GM19238 (cell line): ENCODE measurements around the gene SCN2B.

Experiments used
- DNase-seq: peaks from one replicate; pipeline ENCODE4 v3.0.0; 2011; ENCODE audit warnings: low spot score; ENCODE audit not compliant: insufficient read length

The SCN2B gene

DNA sequence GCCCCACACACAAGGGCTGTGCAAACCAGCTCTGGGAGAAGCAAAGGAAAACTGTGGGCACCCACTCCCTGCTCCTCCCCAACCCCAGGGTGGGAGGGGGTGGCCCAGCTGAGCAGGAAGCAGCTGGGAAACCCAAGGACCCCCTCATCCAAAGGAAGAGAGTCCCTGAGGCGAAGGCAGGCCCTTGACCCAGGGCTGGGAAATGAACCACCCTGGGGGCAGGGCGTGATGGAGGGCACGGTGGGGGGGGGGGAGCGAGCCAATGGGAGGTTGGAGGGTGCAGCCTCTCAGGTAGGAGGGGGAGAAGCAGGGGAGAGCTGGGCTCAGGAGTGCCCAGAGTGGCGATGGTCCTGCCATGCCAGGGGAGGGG is 40.7 kb downstream of the SCN2B start:
- DNase-seq, result no peak

DNA sequence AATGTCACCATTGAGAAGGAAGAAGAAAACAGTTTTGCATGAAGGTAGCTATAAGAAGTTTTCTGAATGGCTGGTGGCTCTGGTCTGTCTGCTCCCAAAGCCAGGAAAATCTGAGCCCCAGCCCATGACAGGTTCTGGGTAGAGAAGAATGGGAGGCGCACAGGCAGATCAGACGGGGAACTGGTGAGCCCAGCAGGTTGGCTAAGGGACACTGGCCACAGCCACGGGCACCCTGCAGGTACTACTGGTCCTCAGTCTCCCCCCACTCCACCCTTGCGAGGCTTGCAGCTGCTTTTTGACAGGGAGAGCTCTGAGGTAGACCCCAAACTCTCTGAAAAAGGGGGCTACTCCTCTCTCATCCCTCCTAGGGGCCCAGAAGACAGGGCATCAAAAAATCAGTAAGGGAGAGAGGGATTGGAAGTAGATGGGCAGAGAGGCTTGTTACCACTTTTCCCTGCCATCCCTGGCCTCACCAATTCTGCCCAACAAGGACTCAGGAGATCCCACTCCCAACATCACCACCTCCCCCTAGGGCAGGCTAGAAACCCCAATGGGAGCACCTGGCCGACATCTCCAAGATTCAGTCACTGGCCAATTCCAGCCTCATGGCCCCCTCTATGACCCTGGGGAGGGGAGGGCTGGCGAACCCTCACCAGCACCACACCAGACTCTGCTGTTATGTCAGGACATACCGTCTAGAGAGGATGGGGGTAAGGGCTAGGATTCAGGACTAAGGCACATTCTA is 41.2 kb downstream of the SCN2B start:
- DNase-seq, result no peak

DNA sequence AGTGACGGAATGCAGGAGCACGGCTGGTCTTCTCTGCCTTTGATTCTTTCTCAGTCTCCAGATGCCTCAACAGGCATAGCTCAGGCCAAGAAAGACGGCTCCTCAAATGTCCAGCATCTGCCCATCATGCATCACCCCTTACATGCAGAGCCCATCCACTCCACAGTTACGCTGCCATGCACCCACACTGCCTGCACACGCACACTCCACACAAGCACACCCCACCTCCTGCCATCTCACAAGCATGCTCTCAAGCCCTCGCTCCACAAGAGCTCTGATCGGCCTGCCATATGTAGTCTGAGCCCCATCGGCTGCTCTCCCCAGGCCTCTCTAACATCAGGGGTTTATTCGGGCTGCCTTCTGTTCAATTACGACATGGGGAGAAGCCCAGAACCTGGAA is 42.6 kb downstream of the SCN2B start:
- DNase-seq, result no peak

DNA sequence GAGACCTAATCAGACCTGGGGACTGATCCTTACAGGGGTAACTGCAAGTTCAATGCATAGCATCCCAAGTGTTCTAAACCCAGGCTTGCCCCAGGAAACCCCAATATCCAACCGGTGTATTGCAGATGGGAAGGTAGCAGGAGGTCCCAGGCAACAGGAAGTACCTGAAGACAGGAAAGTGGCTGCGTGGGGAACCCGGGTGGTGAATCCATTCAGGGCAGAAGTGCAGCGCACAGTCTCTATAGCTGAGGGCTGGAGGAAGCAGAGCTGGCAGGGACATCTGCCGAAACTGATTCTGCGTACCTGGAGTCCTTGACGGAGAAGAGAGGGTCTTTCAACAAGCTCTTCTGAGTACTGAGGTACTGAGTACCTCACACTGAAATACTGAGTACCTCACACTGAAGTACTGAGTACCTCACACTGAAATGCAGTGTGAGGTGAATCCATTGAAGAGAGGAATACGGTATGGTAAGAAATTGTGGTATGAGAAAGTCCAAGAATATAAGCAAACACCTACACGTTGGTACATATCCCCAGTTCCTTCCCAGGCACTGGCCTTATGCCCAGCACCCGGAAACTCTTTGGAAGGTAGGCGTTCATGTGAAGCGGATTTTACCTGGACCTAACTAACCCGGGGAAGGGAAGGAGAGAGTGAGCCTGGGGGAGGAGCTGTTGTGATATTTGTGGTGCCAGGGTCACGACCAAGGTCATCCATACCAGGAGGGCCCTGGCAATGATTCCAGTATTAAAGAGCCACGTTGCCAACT is 43.9 kb downstream of the SCN2B start:
- no peak for DNase-seq

DNA sequence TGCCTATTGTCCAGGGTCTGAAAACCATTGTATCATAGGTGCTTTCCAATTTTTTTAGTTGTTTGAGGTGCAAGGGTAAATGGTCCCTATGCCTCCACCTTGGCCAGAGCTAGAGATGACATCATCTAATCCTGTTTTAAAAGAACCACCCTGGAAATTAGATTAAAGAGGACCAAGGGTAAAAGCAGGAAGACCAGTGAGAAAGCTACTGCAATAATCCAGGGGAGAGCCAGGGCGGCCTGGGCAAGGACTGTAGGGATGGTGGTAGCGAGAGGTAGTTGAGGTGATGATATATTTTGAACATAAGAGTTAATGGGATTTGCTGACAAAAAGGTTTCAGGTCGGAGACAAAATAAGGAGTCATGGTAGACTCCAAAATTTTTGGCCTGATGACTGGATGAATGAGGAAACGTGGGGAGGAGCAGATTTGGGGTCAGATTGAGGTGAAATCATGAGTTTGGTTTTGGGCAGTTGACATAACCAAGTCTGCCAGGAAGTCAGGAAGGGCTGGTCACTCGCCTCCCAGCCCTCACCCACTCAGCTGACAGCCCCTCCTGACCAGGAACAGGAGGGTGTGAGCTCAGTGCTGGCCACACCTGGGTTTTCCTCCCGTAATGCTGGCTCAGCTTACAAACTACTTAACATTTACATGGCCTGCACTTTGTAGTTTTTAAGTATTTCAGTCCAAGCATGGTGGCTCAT is 46.8 kb downstream of the SCN2B start:
- no peak for DNase-seq

DNA sequence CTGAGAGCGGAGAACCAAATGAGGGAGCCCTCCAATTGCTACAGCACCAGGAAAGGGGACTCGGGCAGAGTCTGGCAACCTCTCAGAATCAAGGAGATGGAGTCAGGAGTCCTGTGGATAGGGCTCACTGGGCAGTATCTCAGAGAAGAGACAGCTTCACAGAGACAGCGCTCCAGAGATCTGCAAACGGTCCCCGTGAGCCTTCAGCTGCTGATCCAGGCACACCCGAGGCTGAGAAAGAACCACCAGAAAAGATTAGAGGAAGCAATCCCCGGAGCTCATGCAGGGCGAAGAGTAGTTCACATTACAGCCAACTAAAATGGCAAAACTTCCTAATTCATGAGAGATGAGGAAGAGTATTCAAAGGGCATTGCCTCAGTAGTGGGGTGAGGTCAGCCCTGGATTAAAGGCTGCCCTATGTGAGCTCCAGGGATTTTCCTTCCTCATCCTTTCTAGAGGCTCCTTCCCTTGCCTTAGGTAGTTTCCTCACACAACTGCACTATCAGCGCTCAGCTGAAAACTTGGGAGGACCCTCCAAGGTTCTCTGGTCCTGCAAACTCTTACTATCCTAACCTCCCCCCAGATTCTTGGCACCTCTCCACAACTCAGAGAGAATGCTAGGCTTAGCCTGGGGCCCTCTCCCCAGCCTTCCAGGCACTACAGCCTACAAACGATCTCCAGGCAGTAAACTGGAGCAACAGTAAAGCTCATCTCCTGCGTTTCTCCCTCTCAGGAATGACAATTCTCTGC is 47.5 kb downstream of the SCN2B start:
- no peak for DNase-seq

DNA sequence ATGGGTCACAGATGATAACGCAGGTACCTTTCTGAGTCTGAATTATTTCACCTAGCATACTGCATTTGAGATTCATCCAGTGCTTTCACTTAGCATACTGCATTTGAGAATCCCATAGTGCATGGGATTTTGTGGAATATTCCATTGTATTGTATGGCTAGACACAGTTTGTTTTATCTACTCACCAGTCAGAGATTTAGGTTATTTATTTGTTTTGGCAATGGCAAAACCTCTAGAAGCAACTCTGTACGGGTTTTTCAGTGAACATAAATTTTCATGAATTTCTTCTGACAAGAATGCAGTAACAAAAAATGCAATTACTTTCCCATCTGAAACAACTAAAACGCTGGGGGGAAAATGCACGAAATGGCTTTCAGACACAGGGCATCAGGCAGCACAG is 48.1 kb downstream of the SCN2B start:
- no peak for DNase-seq

DNA sequence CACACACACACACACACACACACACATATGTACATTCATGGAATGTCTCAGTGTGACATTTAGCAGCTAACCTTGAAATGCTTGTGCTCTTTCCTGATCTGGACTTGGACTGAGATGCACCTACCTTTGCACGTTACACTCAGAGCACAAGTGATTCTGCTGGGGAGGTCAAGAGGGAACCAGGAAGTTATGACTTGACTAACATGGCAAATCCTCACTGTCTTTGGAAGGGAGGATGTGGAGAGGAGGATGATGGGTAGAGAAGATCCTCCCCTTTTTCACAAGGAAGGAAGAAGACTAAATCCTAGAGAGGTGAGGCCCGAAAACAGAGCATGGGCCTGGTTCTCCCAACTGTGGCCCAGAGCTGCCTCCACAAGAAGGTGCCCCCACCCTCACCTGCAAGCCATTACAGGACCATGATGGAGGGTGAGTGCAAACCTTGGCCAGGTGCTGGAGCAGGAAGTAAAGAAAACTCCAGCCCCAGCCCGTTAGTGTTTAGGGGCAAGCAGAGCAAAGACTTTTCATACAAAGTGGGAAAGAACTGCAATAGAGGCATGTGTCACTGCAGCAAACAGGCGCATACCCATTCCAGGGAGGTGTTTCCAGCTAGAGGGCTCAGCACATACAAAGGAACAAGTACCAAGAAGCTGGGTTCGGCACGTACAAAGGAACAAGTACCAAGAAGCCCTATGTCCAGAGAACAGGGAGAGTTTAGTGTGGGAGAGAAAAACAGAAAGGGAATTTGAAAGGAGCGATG is 50.2 kb downstream of the SCN2B start:
- DNase-seq, result no peak

DNA sequence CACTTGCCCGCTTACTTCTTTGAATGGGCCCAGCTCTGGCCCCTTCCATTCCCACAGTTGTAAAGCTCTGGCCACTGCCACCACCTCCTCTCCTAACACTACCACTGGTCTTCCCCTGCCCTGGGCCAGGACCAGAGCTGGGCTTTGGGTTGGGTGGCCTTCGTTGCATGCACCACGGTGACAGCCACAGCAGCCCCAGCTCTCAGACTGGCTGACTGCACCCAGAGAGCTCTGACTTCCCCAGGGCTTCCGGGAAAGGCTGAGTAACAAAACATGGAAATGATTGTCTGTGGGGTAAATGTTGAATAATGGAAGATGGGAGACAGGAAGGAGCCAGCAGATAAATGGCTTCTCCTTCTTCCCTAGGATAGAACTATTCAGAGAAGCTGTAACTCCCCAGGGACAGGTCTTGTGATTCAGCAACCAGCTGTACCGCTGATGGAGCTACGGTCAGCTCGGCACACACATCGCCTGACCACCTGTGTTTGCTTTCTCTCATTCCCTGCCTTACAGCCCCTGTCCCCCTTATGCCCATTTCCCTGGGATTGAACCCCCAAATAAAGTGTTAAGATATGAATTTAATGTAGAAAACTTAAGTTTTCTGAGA is 51.4 kb downstream of the SCN2B start:
- no peak for DNase-seq

DNA sequence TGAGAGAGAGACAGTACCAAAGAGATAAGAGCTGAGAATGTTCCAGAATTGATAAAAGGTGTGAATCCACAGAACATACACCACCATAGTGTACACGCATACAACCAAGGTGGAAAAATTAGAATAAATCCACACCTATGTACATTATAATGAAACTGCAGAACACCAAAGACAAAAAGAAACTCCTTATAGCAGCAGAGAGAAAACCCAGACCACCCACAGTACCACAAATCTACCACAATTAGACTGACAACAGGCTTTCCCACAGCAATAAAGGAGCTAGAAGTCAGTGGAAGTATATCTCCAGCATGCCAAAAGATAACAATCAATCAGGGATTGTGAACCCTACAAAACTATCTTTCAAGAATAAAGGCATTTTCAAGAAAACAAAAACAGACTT is 55.6 kb downstream of the SCN2B start:
- DNase-seq, result no peak

DNA sequence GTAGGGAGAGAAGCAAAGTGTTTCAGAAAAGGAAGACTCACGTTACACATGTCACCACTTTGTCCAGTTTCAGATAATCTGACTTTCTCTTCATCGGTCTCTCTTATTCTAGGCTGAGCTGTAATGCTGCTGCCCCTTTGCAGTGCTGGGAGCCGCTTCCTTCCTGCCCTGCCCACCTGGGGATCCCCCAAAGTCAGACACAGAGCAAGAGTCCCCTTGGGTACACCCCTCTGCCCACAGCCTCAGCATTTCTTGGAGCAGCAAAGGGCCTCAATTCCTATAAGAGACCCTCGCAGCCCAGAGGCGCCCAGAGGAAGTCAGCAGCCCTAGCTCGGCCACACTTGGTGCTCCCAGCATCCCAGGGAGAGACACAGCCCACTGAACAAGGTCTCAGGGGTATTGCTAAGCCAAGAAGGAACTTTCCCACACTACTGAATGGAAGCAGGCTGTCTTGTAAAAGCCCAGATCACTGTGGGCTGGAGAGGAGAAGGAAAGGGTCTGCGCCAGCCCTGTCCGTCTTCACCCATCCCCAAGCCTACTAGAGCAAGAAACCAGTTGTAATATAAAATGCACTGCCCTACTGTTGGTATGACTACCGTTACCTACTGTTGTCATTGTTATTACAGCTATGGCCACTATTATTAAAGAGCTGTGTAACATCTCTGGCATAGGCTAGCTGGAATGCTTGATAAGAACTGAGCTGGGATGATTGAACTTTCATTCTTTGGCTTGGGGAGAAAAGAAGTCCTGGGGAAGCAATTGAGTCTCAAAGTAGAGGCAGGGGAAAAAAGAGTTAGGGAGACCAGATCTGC is 58.4 kb downstream of the SCN2B start:
- DNase-seq, result peak; percentile 41

DNA sequence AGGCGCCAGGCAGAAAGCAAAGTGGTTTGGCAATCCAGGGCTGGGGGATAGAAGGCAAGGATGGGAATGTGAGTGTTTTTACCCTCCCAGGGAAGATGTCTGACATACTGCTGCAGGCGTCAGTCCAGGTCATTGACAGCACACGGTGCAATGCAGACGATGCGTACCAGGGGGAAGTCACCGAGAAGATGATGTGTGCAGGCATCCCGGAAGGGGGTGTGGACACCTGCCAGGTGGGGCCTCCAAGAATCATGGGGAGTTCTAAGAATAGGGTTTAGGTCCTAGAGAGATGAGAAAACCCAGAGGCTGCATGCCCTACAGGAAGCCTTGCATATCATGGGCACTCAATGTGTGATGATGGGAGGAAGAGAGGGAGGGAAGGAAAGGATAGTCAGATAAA is 61.4 kb downstream of the SCN2B start:
- no peak for DNase-seq

DNA sequence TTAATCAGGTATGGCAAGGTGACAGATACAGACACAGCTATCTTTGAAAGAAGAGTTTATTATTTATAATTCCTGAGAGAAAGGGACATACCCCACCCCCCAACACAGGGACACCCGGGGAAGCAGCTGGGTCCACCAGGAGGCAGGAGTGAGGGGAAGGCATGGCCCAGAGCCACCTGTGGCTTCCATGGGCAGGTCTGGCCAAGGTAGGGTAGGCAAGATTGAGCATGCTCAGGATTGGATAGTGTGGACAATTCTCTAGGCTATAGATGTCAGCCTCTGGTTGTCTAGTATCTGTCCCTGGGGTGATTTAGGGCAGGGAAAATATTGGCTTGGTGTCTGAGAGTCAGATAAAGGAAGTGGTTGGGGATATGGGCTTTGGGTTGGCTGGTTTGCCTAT is 62.2 kb downstream of the SCN2B start:
- no peak for DNase-seq

DNA sequence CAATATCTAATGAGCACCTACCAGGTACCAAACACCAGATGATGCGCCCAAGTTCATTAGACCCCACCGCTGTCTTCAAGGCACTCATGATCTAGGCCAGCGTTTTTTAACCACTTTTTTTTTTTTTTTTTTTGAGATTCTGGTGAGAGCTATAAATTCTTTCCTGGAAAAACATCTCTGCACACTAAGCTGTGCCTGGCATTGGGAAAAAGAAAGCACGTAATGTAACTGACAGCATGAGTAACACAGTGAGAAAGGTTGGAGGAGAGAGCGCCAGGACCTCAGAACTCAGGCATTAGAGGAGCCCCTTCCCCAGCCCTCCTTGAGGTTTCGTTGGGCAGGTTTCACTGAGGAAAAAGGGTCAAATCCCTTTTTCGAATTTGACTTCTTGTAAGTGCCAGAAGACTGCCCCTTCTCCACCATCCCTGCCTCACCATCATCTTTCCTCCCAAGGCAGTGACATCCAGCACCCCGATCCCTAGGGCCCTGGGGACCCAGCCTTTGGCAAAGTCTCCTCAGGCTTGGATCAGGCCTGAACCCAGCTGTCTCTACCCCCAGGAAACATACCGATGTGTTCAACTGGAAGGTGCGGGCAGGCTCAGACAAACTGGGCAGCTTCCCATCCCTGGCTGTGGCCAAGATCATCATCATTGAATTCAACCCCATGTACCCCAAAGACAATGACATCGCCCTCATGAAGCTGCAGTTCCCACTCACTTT is 63.6 kb downstream of the SCN2B start:
- no peak for DNase-seq
